Endothelial cell of umbilical vein (primary cell): ENCODE data around the gene MAP4K4. TPM values are rescaled to one million over a fixed set of nuclear protein-coding genes. Genes with fewer than 3 reads are reported as not detected.

Source experiments
- BruUV-seq: library from RNA; stranded (reverse); fragments of 400-500 nt; replicated peaks from 2 replicates; lab custom pipeline; 2021; lab: Mats Ljungman, UMichigan
- CTCF ChIA-PET: fragments of 300-600, 350-600 bp; sonication (Branson Sonifier 250); formaldehyde crosslinking; loops from one replicate; lab custom pipeline; 2021; ENCODE audit warnings: antibody characterized with exemption, inconsistent platforms; lab: Charles Lee
- POLR2A ChIA-PET: fragments of 300-600, 350-600 bp; sonication (Branson Sonifier 250); formaldehyde crosslinking; loops from one replicate; lab custom pipeline; 2021; ENCODE audit warnings: antibody characterized with exemption, inconsistent platforms; lab: Charles Lee
- DNase-seq: peaks from one replicate; pipeline ENCODE4 v3.0.0-alpha.2; 2011; ENCODE audit warnings: low read depth, low spot score
- FAIRE-seq: peaks from 2 replicates; lab custom pipeline; 2011; peaks lifted over from hg19 to GRCh38; lab: Jason Lieb, UNC
- H2AFZ ChIP-seq: 2 replicates; pipeline ENCODE4 v1.6.0; 2012; ENCODE audit warnings: low read depth, low read length, control low read depth, inconsistent platforms
- H3K27ac ChIP-seq: 2 replicates; pipeline ENCODE4 v1.5.1; 2011; ENCODE audit warnings: low read depth, mild to moderate bottlenecking, control low read depth, low read length, moderate library complexity; ENCODE audit not compliant: insufficient read depth
- H3K27me3 ChIP-seq, 2 experiments: 2 replicates each; pipeline versions ENCODE4 v1.6.0 to v1.6.1; 2011; ENCODE audit warnings: low read length in 2 of 2, mixed read lengths in 1 of 2; ENCODE audit not compliant: control insufficient read depth in 2 of 2, insufficient read depth in 2 of 2
- H3K36me3 ChIP-seq, 2 experiments: 2 replicates in 1 of 2; 3 replicates in 1 of 2; pipeline ENCODE4 v1.5.1; 2011; ENCODE audit warnings: low read length in 2 of 2, mild to moderate bottlenecking in 1 of 2, moderate library complexity in 1 of 2; ENCODE audit not compliant: control insufficient read depth in 2 of 2, insufficient read depth in 2 of 2; ENCODE audit errors: extremely low read depth in 1 of 2
- H3K4me1 ChIP-seq: 3 replicates; pipeline ENCODE4 v1.5.1; 2011; ENCODE audit warnings: mild to moderate bottlenecking, low read length; ENCODE audit not compliant: control insufficient read depth, insufficient read depth; ENCODE audit errors: extremely low read depth
- H3K4me2 ChIP-seq: 2 replicates; pipeline ENCODE4 v1.6.1; 2011; ENCODE audit warnings: low read length, control low read depth, mixed read lengths; ENCODE audit not compliant: insufficient read depth
- H3K4me3 ChIP-seq, 3 experiments: fragments of 200-600 bp in 1 of 3; sonication (generic), shearing (Covaris generic) in 1 of 3; replicated peaks in 1 of 3; 2 replicates each; pipeline ENCODE4 v1.5.1; 2011 to 2016; ENCODE audit warnings: control low read depth in 3 of 3, low read length in 3 of 3, mild to moderate bottlenecking in 2 of 3, inconsistent platforms in 1 of 3, low read depth in 1 of 3, moderate library complexity in 1 of 3; ENCODE audit not compliant: insufficient read depth in 1 of 3
- H3K79me2 ChIP-seq: 2 replicates; pipeline ENCODE4 v1.6.0; 2012; ENCODE audit warnings: low read length, inconsistent platforms; ENCODE audit not compliant: control insufficient read depth, insufficient read depth
- H3K9ac ChIP-seq: replicated peaks from 2 replicates; pipeline ENCODE3; 2011; ENCODE audit warnings: low read length, control low read depth; ENCODE audit not compliant: insufficient read depth; ENCODE audit errors: extremely low read depth
- H3K9me1 ChIP-seq: replicated peaks from 3 replicates; pipeline ENCODE4 v1.6.0; 2011; ENCODE audit warnings: mild to moderate bottlenecking, low read length; ENCODE audit not compliant: control insufficient read depth, insufficient read depth; ENCODE audit errors: extremely low read depth
- H3K9me3 ChIP-seq: replicated peaks from 2 replicates; pipeline ENCODE4 v1.5.1; 2012; ENCODE audit warnings: low read length, inconsistent platforms; ENCODE audit not compliant: control insufficient read depth, insufficient read depth
- H4K20me1 ChIP-seq: replicated peaks from 2 replicates; pipeline ENCODE3; 2011; ENCODE audit warnings: mild to moderate bottlenecking, low read length; ENCODE audit not compliant: control insufficient read depth, insufficient read depth; ENCODE audit errors: extremely low read depth
- EZH2 ChIP-seq: IDR thresholded peaks from 2 replicates; pipeline ENCODE4 v1.6.1; 2012; ENCODE audit warnings: borderline replicate concordance, low read depth, mild to moderate bottlenecking, moderate library complexity, low read length, inconsistent platforms; ENCODE audit not compliant: severe bottlenecking
- FOS ChIP-seq: IDR thresholded peaks from 2 replicates; pipeline ENCODE4 v1.6.1; 2011; ENCODE audit warnings: mild to moderate bottlenecking, low read length, moderate library complexity, borderline replicate concordance; ENCODE audit not compliant: insufficient read depth
- GATA2 ChIP-seq: IDR thresholded peaks from 2 replicates; pipeline ENCODE4 v1.7.0; 2011; ENCODE audit warnings: low read depth, mild to moderate bottlenecking, moderate library complexity, mixed read lengths, low read length; ENCODE audit not compliant: insufficient read length, insufficient read depth
- JUN ChIP-seq: IDR thresholded peaks from 2 replicates; pipeline ENCODE4 v1.6.1; 2011; ENCODE audit warnings: borderline replicate concordance, low read depth; ENCODE audit not compliant: insufficient read length, insufficient read depth
- MYC ChIP-seq: IDR thresholded peaks from one replicate; pipeline ENCODE4 v1.6.1; 2011; ENCODE audit warnings: mild to moderate bottlenecking, low read depth, low read length
- POLR2A ChIP-seq: IDR thresholded peaks from 2 replicates; pipeline ENCODE4 v1.6.1; 2012; ENCODE audit warnings: low read depth, mild to moderate bottlenecking, control low read depth, low read length
- POLR2AphosphoS5 ChIP-seq: IDR thresholded peaks from 2 replicates; pipeline ENCODE4 v1.6.1; 2012; ENCODE audit warnings: low read depth, mild to moderate bottlenecking, control low read depth, low read length, moderate library complexity; ENCODE audit not compliant: insufficient read depth
- dilution Hi-C: fragments of 300-500 bp; cut with MboI; formaldehyde crosslinking; loops from one replicate; pipeline ENCODE4 v1.15.0; 2019; ENCODE audit warnings: low sequenced_read_pairs; ENCODE audit not compliant: extremely low pct_ligation_motif_present
- intact Hi-C: fragments of 100-400 bp; cut with micrococcal nuclease; formaldehyde crosslinking; loops from one replicate; pipeline ENCODE4 v1.10.0; 2022
- polyA plus RNA-seq, 4 experiments: library from polyadenylated mRNA; depleted of rRNA in 3 of 4; stranded (reverse) in 3 of 4; unstranded in 1 of 4; fragments of >200 nt; gene quantifications; 2 replicates each; pipeline versions ENCODE4 v1.2.1 to v1.2.3, GENCODE V29; 2011 to 2012; ENCODE audit warnings: missing spikeins in 1 of 4
- total RNA-seq: library from RNA; stranded (reverse); gene quantifications from 2 replicates; pipeline ENCODE4 v1.2.3, GENCODE V29; 2021
- TF ChIP-seq, protein P1 (sequence below), 2 donors: IDR thresholded peaks; 1 replicate in 1 of 2; 2 replicates in 1 of 2; pipeline ENCODE4 v1.5.1; 2011; ENCODE audit warnings: low read length in 2 of 2, mild to moderate bottlenecking in 2 of 2, moderate library complexity in 2 of 2, control low read depth in 1 of 2, inconsistent platforms in 1 of 2, low read depth in 1 of 2; ENCODE audit not compliant: insufficient read depth in 1 of 2; ENCODE audit errors: extremely low read depth in 1 of 2
- TF ChIP-seq, protein P2 (sequence below): IDR thresholded peaks from 2 replicates; pipeline ENCODE4 v1.6.1; 2011; ENCODE audit not compliant: insufficient read depth, insufficient read length

Gene MAP4K4
- total and polyA plus RNA-seq, 2 donors (not counting 3 experiments of a cell fraction or from before 2014, with no cell fraction given): 79.4 to 269 TPM

DNA sequence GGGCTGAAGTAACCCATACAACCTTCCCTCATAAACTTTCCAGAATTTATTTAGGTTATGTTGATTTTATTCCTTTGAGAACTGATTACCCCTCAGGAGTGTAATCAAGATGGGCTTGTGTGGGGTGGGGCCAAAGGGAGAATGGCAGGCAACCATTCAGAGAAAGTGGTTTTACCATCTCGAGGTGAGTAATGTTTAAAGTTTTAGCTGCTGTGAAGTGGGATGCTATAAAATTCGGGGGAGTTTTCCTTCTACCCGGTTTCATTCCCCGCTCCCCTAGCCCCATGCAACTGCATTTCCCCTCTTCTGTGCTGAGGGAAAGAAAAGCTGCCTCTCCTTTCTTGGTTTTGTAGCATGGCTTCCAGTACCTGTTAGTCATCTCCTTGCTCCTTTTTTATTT, 34.7 kb downstream of the MAP4K4 start:
- peaks cover 39% of the 10 kb centered on the region for H3K4me1 ChIP-seq
- TF ChIP-seq FOS (no peak), POLR2A (no peak), POLR2AphosphoS5 (no peak), EZH2 (no peak), JUN (no peak), GATA2 (no peak), MYC (no peak)
- TF ChIP-seq, protein P1, sequence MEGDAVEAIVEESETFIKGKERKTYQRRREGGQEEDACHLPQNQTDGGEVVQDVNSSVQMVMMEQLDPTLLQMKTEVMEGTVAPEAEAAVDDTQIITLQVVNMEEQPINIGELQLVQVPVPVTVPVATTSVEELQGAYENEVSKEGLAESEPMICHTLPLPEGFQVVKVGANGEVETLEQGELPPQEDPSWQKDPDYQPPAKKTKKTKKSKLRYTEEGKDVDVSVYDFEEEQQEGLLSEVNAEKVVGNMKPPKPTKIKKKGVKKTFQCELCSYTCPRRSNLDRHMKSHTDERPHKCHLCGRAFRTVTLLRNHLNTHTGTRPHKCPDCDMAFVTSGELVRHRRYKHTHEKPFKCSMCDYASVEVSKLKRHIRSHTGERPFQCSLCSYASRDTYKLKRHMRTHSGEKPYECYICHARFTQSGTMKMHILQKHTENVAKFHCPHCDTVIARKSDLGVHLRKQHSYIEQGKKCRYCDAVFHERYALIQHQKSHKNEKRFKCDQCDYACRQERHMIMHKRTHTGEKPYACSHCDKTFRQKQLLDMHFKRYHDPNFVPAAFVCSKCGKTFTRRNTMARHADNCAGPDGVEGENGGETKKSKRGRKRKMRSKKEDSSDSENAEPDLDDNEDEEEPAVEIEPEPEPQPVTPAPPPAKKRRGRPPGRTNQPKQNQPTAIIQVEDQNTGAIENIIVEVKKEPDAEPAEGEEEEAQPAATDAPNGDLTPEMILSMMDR (IDR thresholded peaks at IDR 0.05; ENCODE audit: extremely low read depth in 1 of 2, insufficient read depth in 1 of 2, low read depth in 1 of 2, low read length in 2 of 2): no peak
- TF ChIP-seq, protein P2, sequence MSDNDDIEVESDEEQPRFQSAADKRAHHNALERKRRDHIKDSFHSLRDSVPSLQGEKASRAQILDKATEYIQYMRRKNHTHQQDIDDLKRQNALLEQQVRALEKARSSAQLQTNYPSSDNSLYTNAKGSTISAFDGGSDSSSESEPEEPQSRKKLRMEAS: no peak
- BruUV-seq: no TSS peak
- no peak overlapping the region for H3K4me2 ChIP-seq
- peaks cover 26% of the 10 kb centered on the region for H4K20me1 ChIP-seq
- H3K79me2 ChIP-seq: peaks cover 100% of the 10 kb centered on the region
- dilution Hi-C loops: no loop called here
- DNase-seq: no peak
- FAIRE-seq: no peak
- POLR2A ChIA-PET: no interaction called here
- H3K27me3 ChIP-seq: no peaks in the 10 kb centered on the region
- no peaks in the 10 kb centered on the region for H3K9me1 ChIP-seq
- CTCF ChIA-PET: interaction anchor here (1.4 to 1.9 kb wide), 2 partner anchors 92 to 100 kb away, joined by 5 to 6 read pairs; no protein-coding TSS in a partner anchor
- H3K4me3 ChIP-seq: no peak overlapping the region
- H3K9ac ChIP-seq: no peak overlapping the region
- no peak overlapping the region for H3K27ac ChIP-seq
- intact Hi-C loops: no loop called here
- H3K9me3 ChIP-seq: no peaks in the 10 kb centered on the region
- H2AFZ ChIP-seq: no peak overlapping the region
- H3K36me3 ChIP-seq: no peaks in the 10 kb centered on the region
